ENCODE measurements around the gene TMPRSS5.

- no peak for TF ChIP-seq CTCF (IDR thresholded peaks at IDR 0.05)
- TF ChIP-seq POLR2A (IDR thresholded peaks at IDR 0.05): no peak
Measured at GRCh38 chr11:113643006-113643585, 63.0 kb downstream of the TMPRSS5 start.
